ENCODE measurements around the gene YBX1.

Gene YBX1

DNA sequence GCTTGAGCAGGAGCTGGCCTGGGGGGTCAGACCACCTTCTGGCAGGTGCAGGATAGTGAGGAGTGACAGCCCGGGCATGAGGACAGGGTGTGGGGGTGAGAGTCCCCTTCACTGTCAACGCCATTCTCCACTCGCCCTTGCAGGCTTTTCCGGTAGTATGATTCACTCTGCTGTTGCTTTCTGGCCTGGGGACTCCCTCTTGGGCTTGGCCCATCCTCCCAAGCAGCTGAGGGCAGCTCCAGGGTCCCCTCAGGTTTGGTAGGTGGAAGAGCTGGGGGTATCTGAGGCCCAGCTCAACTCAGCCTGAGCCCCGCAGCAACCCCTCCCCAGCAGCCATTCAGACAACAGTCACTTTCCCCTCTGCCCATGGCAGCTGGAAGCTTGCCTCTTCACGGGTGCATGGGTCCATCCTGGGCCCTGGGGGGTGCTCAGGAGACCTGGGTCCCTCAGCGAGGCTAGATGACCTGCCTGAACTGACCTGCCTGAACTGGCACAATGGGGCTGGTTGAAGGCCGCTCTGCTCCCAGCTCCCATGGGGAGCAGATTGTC lies 56.5 kb downstream of the YBX1 start:
- DNase-seq (ENCODE audit: insufficient read length, low spot score), result no peak
- no peak for FAIRE-seq

DNA sequence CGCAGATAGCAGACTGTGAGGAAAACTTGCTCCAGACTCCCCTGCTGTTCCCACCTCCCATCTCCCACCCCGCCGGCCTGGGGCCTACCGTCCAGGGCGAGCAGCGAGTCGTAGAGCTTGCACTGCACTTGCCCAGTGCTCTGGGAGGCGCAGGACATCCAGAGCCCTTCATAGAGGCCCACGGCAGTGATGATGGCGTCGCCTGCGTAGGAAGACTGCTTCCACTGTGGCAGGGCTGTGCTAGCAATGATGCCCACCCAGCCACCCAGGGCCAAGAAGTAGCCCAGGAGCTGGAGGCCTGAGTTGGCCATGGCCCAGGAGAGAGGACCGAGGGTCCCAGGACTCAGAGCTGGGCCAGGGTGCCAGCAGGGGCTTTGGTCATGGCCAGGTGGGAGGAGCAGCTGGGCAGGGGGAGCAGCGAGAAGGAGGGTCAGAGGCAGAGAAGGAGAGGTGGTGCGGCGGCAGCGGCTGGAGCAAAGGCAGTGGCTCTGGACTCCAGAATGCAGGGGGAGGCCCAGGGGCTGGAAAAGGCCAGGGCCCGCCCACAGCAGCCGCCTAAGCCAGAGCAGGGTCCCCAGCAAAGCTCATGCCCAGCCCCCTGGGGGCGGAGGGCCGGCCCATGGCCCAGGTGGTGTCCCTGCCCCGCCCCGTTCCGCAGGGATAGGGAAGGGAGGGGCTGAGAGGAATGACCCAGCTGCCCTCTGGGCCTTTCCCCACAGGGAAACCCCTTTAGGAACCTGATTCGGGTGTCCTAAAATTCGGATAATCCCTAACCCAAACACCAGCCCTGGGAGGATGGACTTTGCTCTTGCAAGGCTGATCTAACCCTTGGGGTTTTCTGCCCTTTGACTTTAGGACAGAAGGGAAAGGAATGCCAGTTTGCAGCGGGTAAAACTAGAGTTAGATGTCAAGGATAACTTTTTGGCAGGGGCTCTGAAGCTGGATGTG lies 57.8 kb downstream of the YBX1 start, which contains the start of gene CLDN19:
Gene CLDN19 (minus strand): TSS at position 484 of the 948 bp plus-strand sequence. CDS start 173 bp downstream, at position 311.
- FAIRE-seq, result no peak
- no peak for DNase-seq (ENCODE audit: insufficient read length, low spot score)
- TF ChIP-seq POLR2AphosphoS5 (IDR thresholded peaks at IDR 0.05; ENCODE audit: low read depth, low read length) (no peak), TAF1 (IDR thresholded peaks at IDR 0.05; ENCODE audit: low read depth, low read length) (no peak)

More for the DNA sequence above, 56.5 kb downstream of the YBX1 start:
- TF ChIP-seq TAF1 (IDR thresholded peaks at IDR 0.05; ENCODE audit: low read depth, low read length), result no peak
- no peak for TF ChIP-seq PAX5 (IDR thresholded peaks at IDR 0.05; ENCODE audit: insufficient read depth, low read length, severe bottlenecking)
- no peak for TF ChIP-seq POU2F2 (IDR thresholded peaks at IDR 0.05; ENCODE audit: low read depth, low read length)
- no peak for TF ChIP-seq SPI1 (IDR thresholded peaks at IDR 0.05; ENCODE audit: low read depth, low read length)
- no peak for TF ChIP-seq POLR2A (IDR thresholded peaks at IDR 0.05; ENCODE audit: low read depth, low read length)
- TF ChIP-seq POLR2AphosphoS5 (IDR thresholded peaks at IDR 0.05; ENCODE audit: low read depth, low read length), result no peak

DNA sequence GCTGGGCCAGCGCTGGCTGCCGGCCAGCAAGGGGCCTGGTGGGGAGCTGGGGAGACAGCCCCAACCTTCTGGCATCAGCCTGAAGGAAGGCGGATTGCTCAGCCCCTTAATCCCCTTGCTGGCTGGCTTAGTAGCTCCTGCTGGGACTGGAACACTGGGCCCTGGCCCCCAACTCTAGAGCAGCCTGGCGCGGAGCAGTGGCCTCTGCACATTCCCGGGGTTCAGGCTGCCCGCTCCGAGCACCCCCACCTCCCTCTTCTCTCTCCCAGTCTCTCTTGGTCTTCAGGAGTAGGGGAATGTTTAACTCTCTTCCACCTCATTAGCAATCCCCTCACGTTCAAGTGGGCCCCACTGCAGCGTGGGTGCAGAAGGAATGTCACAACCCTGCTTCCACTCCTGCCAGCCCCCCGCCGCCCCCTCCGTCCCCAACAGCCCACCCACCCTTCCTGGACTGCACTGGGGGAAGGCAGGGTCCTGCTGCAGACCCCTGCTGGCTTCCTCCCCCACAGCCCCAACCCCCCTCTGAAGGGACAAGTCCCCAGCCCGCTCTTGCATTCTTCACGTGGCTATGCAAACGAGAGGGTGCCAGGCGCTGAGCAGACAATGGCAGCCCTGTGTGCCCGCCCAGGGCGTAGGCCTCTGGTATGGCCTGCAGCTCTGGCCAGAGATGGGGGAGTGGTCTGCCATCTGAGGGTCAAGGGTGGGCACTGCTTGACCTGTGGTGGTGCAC lies 58.8 kb downstream of the YBX1 start:
- no peak for FAIRE-seq

GRCh38 chr1:42741706-42742105 lies 59.5 kb downstream of the YBX1 start:
- FAIRE-seq (no peak), DNase-seq (ENCODE audit: insufficient read length, low spot score) (no peak)
- TF ChIP-seq PAX5 (IDR thresholded peaks at IDR 0.05; ENCODE audit: insufficient read depth, low read length, severe bottlenecking), result no peak
- TF ChIP-seq TAF1 (IDR thresholded peaks at IDR 0.05; ENCODE audit: low read depth, low read length), result no peak
- no peak for TF ChIP-seq POU2F2 (IDR thresholded peaks at IDR 0.05; ENCODE audit: low read depth, low read length)
- TF ChIP-seq POLR2A (IDR thresholded peaks at IDR 0.05; ENCODE audit: low read depth, low read length), result no peak
- no peak for TF ChIP-seq SPI1 (IDR thresholded peaks at IDR 0.05; ENCODE audit: low read depth, low read length)
- TF ChIP-seq POLR2AphosphoS5 (IDR thresholded peaks at IDR 0.05; ENCODE audit: low read depth, low read length), result no peak

More for the DNA sequence above, 58.8 kb downstream of the YBX1 start:
- no peak for DNase-seq (ENCODE audit: insufficient read length, low spot score)
- TF ChIP-seq SPI1 (IDR thresholded peaks at IDR 0.05; ENCODE audit: low read depth, low read length) (no peak), POLR2A (IDR thresholded peaks at IDR 0.05; ENCODE audit: low read depth, low read length) (no peak)

GRCh38 chr1:42742141-42742540 lies 59.9 kb downstream of the YBX1 start:
- FAIRE-seq (no peak), DNase-seq (ENCODE audit: insufficient read length, low spot score) (no peak)
- no peak for TF ChIP-seq PAX5 (IDR thresholded peaks at IDR 0.05; ENCODE audit: insufficient read depth, low read length, severe bottlenecking)

GRCh38 chr1:42742617-42743316 lies 60.5 kb downstream of the YBX1 start:
- FAIRE-seq (no peak), DNase-seq (ENCODE audit: insufficient read length, low spot score) (no peak)
- TF ChIP-seq PAX5 (IDR thresholded peaks at IDR 0.05; ENCODE audit: insufficient read depth, low read length, severe bottlenecking), result no peak
- no peak for TF ChIP-seq POLR2A (IDR thresholded peaks at IDR 0.05; ENCODE audit: low read depth, low read length)
- no peak for TF ChIP-seq SPI1 (IDR thresholded peaks at IDR 0.05; ENCODE audit: low read depth, low read length)

- DNase-seq (ENCODE audit: insufficient read length, low spot score), result no peak
- TF ChIP-seq PAX5 (IDR thresholded peaks at IDR 0.05; ENCODE audit: insufficient read depth, low read length, severe bottlenecking) (no peak), TAF1 (IDR thresholded peaks at IDR 0.05; ENCODE audit: low read depth, low read length) (no peak), SPI1 (IDR thresholded peaks at IDR 0.05; ENCODE audit: low read depth, low read length) (no peak), POLR2AphosphoS5 (IDR thresholded peaks at IDR 0.05; ENCODE audit: low read depth, low read length) (no peak), POLR2A (IDR thresholded peaks at IDR 0.05; ENCODE audit: low read depth, low read length) (no peak), POU2F2 (IDR thresholded peaks at IDR 0.05; ENCODE audit: low read depth, low read length) (no peak)
- FAIRE-seq, result no peak
These were observed 61.3 kb downstream of the YBX1 start for GRCh38 chr1:42743317-42744147.

DNA sequence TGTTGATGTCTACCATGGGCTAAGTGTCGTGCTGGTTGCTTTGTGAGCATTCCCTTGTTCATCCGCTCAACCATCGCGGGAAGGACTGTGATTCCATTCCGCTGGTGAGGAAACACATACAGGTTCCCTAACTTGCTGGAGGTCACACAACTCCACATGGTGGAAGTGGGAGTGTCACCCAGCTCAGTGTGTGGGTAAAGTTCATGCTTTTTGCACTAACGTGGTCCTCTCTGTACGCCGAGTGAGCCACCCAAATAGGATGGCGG lies 61.9 kb downstream of the YBX1 start:
- TF ChIP-seq PAX5 (IDR thresholded peaks at IDR 0.05; ENCODE audit: insufficient read depth, low read length, severe bottlenecking) (no peak), POLR2AphosphoS5 (IDR thresholded peaks at IDR 0.05; ENCODE audit: low read depth, low read length) (no peak), SPI1 (IDR thresholded peaks at IDR 0.05; ENCODE audit: low read depth, low read length) (no peak), TAF1 (IDR thresholded peaks at IDR 0.05; ENCODE audit: low read depth, low read length) (no peak), POLR2A (IDR thresholded peaks at IDR 0.05; ENCODE audit: low read depth, low read length) (no peak), POU2F2 (IDR thresholded peaks at IDR 0.05; ENCODE audit: low read depth, low read length) (no peak)
- FAIRE-seq, result no peak
- DNase-seq (ENCODE audit: insufficient read length, low spot score), result no peak

- TF ChIP-seq POU2F2 (IDR thresholded peaks at IDR 0.05; ENCODE audit: low read depth, low read length), result no peak
- no peak for FAIRE-seq
- DNase-seq (ENCODE audit: insufficient read length, low spot score), result no peak
These were observed 63.6 kb downstream of the YBX1 start for GRCh38 chr1:42745851-42746250.
